Amniotic epithelial cell (primary cell): ENCODE data around the gene DIPK1C.

ENCODE experiments used
- DNase-seq: peaks from one replicate; pipeline ENCODE4 v3.0.0-alpha.2; 2010; ENCODE audit warnings: low read depth

Gene DIPK1C

DNA sequence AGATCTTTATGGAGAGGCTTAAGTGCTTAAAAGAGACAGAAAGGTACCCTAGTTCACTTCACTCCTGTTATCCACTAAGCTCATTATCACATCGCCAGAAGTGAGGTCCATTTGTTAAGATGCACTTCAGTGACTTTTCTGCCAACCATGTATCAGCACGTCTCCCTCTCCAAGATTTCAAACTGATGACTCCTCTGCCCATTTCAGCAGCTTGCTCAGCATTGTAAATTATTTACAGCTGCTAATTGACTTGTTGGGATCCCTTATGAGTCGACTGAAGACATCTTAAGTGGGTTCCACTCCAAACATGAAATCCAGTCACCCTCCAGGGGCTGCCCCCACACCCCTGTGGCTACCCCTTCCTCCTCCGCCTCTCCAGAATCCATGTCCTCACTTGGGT lies 37.3 kb downstream of the DIPK1C start:
- DNase-seq: no peak

DNA sequence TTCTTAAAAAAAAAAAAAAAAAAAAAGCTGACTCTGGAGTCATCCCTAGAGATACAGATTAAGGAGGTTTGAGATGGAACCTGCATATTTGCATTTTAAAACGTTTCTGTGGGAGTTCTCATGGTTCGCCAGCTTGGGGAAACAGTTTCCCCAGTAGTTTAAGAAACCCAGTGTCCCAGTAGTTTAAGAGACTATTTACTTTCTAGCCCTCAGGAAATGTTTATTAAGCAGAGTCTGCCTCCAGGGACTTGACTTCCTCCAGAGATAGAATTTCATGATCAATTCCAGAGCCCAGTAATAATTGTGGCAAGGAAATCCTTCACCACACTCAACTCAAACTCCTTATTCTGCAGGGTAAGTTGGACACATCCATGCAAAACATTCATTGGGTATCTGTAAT lies 39.1 kb downstream of the DIPK1C start:
- DNase-seq: no peak

DNA sequence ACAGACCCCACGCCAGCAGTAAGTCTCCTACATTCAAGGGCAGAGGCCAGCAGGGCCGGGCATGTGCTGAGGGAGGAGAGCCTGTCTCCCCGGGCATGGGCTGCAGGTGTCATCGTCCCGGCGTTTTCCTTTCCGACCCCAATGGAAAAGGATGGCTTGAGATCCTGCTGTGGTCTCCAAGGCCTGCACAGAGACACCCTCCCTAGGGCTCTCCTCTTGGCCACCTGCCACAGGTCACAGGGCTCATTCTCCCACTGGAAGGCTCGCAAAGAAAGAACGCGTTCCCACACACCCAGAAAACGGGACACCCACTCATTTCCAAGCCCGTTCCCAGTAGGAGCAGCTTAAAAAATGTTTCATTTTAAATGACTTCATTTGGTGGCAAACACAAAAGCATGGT lies 41.0 kb downstream of the DIPK1C start:
- DNase-seq: no peak

DNA sequence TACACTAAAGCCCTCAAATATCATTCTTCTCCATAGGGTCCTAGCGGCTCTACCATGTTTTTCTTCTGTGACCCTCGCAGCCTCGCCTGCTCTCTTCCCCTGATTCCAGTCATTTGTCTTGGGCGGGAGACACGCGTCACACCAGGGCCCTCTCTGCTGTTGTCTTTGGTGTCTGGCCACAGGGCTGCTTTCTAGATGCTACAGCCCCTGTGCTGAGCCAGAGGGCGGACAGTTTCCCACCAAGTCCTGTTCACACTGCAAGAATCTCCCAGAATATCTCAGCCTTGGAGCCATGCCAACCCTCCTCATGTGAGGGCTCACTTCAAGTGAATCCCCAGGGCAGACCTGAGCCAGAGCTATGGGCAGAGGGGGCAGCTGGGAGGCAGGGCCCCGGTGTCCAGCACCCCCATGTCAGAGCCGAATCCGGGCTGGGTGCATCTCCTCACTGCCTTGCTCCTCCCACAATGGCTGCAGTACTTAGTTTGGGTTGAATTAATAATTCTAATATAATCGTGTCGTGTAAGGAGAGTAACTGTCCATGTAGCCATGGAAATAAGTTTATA lies 42.1 kb downstream of the DIPK1C start:
- DNase-seq: no peak

DNA sequence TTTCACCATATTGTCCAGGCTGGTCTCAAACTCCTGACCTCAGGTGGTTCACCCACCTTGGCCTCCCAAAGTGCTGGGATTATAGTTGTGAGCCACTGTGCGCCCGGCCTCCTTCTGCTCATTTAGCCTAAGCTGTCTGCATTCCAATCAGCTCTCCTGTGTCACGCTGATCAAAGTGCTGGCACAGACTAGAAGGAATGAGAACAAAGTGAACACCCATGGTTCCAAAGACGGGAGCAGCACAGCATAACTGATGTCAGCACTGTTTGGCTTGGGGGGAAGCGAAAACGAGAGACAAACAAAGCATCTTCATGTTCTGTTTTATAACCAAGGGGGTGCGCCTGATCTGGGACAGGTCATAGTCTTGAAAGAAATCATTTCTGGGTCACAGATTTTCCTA lies 43.3 kb downstream of the DIPK1C start:
- DNase-seq: no peak

DNA sequence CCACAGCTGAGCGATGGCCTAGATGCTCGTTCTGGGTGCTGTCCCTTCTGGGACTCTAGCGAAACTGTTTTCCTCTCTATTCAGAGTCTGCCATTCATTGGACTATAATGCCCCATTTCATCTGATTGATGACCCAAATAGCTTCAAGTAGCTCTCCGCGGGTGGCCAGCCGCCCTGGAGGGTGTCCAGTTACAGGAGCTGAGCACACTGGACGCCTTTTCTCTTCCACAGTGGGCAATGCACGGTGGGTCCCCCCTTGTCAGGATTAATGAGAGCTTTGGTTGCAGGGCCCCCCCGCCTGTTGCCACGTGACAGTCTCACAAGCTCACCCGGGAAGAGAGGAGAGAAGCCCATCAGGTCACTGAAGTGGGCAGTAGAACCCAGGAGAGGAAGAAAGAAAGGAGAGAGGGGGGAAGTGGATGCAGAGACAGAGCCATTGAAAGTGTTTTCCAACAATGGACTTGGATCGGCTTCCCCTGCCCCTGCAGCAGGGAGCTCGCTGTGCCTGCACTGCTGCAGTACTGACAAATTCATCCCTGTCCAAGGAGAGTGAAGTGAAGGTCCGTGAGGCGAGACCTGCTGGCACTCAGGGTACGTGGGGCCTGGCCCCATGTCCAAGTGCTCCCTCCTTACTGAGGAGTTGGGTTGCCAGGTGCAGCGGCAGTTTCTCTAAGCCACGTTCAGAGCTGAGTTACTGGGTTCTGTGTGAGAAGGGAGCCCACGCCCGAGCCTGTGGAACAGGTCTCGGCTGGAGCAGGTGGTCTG lies 44.8 kb downstream of the DIPK1C start:
- DNase-seq: no peak

DNA sequence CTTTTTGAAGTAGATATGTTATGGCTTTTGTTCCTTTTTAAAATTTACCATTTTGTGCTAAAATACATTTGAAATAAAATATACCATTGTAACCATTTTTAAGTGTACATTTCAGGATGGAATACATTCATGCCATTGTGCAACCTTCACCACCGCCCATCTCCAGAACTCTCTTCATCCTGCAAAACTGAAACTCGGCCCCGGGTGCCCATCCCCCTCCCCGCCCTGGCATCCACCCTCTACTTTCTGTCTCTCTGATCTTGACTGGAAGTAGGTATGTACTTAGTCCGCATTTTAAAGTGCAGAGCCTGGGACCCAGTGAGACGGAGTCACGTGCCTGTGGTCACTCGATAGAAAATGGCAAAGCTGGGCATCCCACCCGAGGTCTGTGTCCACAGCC lies 45.6 kb downstream of the DIPK1C start:
- DNase-seq: no peak

DNA sequence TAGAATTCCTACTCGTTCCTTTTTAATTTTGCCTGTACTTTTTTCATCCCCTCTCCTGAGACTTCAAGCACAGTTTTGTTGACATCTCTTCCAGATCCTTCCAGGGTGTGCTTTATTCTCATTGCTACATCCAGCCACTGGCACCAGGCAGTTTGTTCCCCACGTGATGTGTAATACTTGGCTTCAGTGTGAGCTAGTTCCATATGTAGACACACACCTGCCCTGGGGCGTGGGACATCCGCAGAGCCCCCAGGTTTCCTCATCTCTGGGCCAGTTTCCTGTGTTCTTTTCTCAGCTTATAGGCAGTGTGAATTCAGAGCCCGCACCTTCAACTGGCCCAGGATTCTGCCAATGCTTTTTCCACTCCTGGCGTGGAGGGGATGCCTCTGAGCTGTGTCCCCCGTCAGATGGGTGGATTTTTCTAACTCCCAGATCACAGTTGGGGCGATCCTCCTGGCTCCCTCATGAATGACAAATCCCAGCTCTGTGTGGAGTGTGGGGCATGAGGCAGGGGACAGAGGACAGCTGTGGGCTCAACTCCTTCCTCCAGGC lies 46.6 kb downstream of the DIPK1C start:
- DNase-seq: no peak

DNA sequence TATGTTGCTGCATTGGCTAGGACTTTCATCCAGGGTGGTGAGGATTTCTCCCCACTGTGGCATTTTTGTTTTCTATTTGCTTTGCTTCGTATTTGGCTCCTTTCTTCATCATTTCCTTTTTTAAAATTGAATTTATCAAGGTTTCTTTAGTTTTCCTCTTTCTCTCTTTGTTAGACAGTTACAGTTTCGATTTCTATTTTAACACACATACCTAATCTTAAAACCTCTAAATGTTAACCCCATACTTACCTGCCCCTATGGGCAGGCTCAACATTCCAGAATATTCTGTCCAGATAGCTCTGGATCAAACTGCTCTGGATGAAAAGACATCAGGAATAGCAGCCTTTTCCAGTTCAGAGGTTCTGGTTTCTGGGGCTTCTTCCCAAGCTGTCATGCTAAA lies 49.2 kb downstream of the DIPK1C start:
- no peak for DNase-seq

DNA sequence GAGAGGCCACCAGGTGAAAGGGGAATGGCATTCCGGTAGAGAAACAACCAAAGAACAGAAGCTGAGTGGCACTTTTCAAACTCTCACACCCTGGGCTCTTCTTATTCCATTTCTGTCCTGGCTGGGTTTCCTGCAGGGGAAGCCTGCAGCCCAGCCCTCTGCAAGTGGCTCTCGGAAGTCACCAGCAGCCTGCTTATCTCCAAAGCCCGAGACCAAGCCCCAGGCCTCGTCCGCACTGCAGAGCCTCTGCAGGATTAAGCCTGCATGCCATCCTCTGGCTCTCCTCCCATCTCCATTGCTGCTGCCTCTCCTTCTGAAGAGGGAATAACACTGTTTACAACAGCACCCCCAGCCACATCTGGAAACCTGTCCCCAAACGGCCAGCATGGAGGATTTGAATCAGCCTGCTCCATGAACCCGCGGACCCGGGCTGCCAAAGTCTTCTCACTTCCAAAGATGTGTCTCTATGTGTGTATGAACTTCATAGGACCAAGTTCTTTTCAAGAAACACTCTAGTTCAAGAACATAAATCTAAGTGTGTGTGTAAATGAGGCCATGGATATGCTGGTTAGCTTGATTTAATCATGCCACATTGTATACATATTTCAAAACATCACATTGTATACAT lies 54.2 kb downstream of the DIPK1C start:
- DNase-seq: no peak

DNA sequence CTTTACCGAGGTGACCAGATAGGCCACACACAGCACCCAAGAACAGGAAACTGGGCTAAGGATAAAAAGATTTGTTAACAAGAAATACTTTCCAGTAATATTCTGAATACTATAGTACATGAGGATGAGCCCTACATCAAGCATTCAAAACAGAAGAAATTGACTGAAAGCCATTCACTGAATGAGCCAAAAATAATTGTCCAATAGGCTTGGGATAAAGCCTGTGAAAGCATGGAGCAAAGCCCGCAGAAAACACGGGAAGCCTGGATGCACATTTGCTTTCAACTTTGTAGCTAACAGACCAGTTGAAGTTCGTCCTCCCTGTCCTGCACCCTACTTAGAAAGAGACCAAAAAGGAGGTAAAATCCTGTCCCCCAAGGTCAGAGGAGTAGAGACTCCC lies 56.3 kb downstream of the DIPK1C start:
- no peak for DNase-seq

DNA sequence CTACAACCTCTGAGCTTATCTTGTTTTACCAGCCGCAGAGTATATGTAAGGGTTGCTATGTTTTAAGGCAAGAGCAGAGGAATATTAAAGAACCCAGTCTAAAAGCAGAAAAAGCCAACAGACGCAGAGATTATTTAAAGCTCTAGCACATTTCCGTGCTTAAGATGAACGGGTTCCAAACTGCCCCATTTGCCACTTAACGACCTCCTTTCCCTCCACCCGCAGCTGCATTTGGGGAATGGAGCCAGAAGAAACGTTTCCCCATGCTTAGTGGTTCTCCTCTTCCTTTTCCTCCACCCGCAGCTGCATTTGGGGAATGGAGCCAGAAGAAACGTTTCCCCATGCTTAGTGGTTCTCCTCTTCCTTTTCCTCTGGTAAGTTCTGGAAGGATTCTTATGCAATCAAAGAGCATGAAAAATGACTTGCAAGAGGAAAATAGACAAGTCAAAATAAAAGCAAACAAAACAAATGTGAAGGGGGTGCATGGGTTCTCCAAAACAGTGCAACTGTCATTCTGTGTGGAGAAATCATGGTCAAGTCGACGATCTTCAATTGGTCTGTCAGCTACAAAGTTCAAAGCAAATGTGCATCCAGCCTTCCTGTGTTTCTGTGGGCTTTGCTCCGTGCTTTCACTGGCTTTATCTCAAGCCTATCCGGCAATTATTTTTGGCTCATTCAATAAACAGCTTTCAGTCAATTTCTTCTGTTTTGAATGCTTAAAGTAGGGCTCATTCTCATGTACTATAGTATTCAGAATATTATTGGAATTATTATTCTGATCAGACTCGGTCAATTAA lies 57.8 kb downstream of the DIPK1C start:
- no peak for DNase-seq

DNA sequence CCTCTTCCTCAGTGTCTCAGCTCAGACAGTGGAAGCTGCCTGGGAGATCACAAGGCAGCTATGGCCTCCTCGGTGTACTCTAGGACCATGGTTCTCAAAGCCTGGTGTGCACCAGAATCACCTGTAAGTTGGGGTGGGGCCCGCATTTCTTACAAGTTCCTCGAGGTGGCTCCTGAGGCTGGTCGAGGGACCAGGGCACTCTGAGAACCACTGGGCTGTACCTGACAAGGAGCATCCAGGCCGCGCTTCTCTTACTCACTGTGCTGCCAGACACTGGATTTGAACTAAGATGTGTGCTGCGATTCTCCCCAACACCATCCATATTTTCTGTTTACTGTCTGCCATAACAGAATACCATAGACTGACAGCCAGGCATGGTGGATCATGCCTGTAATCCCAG lies 59.5 kb downstream of the DIPK1C start:
- no peak for DNase-seq

DNA sequence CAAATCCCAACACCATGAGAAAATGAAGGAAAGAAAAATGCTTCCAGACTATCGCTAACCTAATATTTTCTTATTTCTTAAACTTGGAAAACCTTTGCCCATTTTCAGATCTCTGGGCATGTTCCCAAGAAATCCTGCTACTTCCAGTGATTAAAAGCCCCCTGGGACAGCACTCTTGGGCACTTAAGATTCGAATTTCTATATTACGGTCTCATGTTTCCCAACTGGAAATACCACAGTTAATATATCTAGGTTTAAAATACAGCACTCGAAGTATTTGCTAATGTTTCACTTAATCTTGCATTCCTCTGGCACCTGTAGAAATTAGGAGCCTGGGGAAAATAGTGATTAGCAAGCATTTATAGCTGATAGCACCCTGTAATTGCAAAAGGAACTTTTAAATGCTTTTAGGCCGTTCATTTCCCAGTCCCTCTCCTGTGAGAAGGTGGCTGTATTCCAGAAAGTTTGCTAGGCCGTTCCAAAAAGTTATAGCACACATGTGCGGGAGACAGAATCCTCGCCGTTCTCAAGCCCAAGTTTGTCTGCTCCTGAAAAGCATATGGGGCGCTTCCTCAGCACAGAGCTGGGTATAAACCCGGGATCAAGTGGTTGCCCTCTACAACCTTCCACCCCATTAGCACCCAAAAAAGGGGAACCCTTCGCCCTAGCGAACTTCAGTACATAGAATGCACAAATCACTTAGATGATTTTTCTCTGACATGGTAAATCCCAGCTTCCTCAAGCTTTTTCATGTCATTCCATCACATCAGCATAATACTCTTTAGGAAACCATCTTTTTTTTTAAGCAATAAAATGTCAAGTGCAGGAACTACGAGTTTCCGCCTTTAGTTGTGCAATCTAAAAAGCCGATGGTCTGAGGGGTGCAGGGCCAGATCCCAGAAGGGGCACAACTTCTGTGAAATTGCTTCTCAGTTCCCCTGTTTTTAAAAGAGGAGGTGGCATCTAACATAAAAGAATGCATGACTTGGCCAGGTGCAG lies 60.6 kb downstream of the DIPK1C start:
- DNase-seq: no peak

DNA sequence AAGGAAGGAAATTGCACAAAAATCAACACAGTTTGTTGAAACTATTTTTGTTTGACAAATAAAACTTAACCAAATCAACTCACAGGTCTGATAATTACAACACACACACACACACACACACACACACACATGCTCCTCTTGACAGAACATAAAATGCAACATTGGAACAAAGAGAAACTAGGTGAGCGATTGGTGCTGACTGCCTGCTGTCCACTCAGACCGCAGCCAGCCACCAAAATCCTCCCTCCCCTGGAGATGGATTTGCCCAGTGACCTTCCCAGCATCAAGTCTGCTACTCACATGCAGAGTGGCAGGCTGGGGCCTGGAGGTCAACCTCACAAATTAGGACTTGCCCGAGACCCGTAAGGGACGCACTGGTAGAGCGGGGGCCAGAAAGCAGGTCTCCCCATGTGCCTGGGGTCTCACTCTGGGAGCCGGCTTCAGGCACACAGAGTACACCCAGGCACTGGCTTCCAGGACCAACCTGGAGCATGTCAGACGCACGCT lies 61.4 kb downstream of the DIPK1C start:
- DNase-seq: no peak

DNA sequence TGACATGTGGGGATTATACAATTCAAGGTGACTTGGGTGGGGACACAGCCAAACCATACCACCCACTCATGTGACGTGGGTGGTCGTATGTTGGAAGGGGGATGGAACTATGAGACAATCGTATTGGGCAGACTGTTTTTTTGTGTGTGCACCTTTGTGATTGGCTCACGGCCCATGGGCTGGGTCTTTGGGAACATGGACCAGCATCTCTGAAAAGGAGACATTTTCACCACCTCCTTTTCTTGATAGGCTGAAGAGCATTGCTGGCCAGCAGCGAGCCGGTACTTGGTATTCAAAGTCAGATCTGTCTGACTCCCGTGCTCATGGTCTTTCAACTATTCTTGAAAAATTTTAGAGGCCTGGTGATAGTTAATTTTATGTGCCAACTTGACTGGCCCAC lies 62.1 kb downstream of the DIPK1C start:
- no peak for DNase-seq

DNA sequence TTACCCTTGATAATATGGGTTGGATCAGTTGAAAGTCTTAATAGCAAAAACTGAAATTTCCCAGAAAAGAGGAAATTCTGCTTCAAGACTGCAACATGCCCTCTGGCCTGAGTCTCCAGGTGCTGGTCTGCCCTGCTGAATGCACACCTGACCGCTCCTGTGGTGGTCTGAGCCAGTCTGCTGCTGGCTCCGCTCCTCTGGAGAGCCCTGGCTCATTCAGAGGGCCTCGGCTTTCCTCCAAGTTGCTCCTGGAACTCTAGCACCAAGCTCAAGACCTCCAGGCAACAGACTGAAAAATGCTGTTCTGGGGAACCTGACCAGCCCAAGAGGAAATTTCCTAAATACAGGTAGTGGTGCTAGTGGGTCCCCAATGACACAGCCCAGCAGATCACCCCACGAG lies 64.8 kb downstream of the DIPK1C start:
- DNase-seq: no peak

DNA sequence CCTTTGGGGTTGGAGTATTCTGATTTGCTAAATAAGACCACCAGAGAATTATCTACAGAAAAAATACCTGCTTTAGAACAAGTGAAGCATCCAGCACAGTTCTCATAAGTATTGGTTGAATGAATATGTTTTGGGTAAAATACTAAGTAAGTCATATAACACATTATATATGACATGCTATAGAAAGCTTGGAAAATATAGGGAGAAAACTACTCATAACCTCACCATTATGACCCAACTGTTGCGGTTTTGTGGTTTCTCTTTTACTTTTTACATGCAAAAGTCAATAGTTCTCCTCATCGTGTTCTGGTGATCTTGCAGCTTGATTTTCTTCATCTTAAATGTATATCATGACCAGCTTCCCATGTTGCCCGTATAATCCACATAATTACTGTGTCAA lies 66.2 kb downstream of the DIPK1C start:
- DNase-seq: no peak

DNA sequence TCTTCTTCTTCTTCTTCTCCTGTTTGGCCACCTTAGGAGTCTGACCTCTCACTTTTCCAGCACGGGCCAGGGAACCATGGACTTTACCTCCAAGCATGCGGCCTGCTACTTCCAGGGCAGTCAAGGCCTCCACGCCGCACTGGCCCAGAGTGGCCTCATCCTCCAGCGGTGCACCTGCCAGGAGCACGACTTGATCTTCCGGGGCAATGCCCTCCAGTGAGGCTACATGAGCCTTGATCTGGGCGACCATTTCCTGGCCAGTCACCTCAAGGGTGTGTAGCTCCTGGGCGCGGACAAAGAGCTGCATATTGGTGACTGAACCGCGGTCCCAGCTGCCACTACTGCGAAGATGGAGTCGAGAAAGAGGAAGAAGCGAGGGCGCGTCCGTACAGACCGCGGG lies 67.1 kb downstream of the DIPK1C start:
- DNase-seq: no peak

DNA sequence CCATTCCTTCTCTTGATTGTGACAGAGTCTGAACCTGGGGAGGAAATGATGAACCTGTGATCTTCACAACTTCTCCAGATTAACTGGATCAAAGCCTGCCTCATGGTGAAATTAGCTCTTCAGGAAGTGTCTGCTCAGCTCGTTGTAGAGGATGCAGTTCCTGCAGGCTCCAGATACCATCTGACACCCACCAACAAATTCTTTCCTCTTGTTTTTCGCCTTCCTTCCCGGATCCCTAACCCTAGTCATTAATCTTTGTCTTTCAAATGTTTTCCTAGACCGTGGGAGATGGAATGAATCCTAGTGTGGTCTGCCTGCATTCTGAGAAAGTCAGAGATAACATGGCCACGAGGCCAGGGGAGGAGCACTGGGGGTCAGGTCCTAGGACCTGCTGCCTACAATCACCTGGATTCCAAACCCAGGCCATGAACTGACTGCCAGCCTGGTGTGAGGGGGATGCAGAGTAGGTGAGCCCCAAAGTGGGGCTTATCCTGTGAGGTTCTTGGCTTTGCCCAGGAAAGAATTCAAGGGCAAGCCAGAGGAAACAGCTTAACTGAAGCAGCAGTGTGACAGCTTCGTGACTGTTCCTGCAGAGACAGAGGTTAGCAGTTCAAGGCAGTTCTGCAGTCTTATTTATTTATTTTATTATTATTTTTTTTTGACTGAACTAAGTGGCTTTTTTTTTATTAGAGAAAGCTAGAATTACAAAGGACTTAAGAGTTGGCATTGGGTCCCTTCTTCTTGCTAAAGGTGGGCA lies 67.8 kb downstream of the DIPK1C start:
- DNase-seq: peak; percentile 28
